ENCODE measurements around the gene WNK2.

The WNK2 gene

DNA sequence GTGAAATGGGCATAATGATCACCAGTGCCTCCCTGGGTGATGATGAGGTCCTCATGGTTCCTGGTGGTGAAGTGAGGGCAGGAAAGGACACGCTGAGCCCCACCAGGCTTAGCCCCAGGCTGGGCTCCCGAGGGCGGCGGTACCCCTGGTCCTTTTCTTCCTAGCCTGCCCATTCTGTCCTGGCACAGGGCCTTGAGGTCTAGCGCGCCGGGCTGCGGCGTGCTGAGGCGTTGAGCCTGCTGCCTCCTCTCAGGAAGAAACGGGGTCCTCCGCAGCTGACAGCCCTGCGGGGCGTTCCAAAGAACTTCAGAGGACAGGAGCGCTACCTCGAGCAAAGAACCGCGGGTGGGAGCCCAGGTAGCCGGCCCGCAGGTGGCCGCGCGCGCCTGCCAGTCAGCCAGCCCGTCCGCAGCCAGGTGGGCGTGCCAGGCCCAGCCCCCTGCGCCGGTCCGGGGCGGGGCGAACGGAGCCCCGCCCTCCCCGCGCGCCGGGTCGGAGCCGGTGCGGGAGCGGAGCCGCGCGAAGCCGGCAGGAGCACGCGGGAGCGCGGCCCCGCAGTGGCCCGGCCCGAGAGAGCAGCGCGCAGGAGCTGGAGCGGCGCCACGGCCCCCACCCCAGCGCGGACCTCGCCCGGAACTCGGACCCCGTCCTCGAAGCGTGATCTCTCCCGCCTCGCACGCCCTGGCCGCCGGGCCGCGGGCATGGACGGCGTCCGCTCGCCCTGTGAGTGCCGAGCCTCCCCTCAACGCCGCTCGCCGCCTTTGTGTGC lies at the start of gene WNK2:
WNK2 (plus strand) TSS at position 477 of the 769 bp plus-strand sequence. CDS start 791 bp downstream, outside the sequence.
- peak; percentile 54 for DNase-seq

DNA sequence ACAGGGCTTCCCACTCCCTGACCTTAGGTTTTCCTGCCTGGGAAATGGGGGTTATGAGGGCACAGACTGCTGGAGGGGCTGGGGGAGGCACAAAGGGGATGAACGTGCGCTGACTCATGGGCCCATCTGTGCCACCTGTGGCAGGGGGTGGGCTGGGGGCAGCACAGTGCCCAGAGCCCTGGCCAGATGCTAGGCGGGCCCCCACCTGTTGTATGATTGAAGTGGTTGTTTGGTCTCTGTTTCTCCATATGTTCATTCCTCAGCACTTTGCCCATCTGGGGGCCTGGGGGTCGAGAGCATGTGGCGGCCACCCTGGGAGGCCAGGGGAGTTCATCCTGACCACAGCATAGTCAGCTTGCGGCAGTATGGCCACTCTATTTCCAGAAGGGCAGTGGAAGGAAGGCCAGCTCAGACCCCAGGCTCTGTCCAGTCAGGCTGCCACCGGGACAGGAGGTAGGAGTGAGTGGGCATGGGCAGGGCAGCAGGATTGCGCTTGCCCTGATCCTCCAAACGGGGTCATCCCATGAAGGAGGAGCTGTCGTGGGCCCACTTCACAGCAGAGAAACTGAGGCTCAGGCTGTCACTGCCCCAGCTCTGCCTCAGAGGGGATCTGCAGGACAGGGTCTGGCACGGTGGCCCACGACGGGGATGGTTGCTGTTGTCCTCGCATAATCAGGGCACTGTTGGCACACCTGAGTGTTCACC lies 49.0 kb upstream of the WNK2 start:
- DNase-seq: no peak

DNA sequence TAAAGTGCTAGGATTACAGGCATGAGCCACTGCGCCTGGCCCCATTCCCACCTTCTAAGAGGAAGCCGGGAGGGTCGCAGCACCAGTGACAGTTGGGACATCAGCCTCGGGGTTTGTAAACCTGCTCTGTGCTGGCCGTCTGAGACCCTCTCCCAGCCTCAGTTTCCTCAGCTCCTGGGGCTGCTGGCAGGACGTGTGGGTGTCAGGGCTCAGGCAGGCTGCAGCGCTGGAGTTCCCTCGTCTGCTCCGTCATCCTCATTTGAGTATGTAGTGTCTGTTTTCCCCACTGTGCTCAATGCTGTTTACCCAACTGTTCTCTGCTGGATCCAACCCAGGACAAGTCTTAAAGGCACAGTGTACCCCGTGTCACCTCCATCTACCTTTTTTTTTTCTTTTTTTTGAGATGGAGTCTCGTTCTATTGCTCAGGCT lies 47.9 kb upstream of the WNK2 start:
- no peak for DNase-seq

DNA sequence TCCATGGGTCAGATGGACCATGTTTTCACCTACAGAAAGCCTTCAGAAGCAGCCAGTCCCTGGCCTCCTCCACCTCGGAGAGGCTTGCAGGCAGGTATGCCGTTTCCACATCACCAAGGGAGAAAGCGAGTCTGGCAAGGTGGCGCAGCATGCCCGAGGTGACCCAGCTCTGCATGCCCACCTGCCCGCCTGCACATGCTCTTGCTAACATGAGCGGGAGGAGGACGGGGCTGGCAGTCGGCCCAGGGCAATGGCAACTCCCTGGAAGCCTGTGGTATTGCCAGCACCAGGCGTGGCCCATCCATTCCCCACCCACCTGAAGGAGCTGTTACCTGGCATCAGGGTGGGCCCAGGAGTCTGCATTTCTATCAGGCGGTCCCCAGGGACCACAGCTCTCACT lies 46.6 kb upstream of the WNK2 start:
- DNase-seq: no peak

DNA sequence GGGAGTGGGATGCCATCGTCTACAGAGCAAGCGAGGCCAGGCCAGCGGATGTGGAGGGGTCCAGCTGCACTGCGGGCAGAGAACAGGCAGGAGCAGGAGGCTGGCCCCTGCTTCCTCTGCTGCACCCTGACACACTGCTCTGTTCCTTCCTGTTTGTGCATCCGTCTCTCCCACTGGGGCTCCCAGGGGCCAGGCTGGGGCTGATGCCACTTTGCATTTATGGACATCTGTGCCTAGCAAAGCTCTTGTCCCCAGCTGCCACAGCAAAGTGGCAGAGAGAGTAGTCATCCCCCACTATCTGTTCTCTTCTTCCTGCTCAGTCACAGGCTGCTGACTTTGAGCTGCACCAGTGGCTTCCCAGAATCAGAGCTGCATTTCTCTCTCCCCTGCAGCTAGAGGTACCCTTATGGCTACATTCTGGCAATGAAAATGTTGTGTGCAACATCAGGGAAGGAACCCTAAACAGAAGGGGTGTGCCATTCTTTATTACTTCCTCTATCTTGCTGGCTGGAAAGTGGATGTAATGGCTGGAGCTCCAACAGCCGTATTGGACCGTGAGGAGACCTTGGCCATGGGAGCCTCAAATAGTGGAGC lies 45.7 kb upstream of the WNK2 start:
- no peak for DNase-seq

DNA sequence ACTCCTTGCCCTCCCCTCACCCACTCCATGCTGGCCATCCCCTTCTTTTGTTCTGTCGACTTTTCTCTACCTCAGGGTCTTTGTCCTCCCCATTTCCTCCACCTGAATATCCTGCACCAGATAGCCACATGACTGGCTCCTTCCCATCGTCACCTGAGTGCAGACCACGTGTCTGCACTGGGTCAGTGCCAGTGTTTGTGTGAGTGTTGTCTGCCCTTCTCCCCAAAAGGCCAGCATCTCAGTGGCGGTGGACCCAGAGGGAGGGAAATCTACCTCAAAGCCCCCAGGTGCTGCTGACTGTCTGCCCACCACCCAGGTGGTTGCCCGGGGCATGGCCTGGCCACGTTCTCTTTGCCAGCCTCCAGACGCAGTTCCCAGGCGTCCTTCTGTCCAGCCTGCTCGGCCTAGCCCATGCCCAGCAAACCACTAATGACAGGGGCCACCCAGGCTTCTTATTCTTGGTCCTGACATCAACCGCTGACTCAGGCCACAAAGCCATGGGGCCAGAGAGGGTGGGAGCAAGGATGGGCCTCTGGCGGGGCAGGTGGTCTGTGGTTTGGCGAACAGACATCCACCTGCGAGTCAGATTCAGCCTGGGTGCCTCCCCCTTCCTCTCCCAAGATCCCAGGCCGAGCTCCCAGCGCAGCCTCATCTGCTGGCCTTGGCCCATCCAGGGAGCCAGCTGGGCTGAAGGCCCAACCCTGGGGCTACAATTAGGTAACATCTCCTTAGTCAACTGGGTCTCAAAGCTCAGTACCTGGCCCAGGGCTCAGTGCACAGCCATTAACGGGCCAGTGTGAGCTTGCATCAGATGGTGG lies 44.4 kb upstream of the WNK2 start:
- DNase-seq: no peak

DNA sequence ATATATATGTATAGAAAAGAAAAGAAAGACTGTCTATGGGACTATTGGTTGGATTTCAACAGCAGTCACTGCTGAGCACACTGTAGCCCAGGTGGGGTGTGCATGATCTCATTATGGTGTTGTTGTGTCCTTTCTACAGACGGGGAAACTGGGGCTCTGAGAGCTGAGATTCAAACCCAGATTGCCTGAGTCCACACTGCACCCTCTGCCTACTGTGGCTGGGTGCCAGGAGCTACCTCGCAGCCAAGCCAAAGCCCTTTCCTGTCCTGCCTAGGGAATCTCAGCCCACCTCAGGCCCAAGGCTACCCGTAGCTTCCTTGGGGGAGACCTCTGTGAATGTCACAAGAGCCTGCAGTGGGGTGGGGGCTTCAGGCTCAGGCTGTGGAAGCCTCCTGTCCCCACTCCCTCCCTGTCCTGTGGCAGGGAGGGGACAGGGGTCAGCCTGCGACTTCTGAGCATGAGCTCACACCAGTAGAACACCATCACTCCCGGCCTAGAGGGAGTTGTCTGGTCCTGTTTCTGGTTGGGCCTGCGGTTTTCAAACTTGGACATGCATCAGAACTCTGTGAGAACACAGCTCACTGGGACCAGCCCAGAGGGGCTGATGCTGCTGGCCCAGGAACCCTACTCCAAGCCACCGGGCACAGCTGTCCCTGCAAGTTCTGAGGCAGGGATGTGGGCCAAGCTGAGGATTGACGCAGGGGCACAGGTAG lies 42.0 kb upstream of the WNK2 start:
- no peak for DNase-seq

DNA sequence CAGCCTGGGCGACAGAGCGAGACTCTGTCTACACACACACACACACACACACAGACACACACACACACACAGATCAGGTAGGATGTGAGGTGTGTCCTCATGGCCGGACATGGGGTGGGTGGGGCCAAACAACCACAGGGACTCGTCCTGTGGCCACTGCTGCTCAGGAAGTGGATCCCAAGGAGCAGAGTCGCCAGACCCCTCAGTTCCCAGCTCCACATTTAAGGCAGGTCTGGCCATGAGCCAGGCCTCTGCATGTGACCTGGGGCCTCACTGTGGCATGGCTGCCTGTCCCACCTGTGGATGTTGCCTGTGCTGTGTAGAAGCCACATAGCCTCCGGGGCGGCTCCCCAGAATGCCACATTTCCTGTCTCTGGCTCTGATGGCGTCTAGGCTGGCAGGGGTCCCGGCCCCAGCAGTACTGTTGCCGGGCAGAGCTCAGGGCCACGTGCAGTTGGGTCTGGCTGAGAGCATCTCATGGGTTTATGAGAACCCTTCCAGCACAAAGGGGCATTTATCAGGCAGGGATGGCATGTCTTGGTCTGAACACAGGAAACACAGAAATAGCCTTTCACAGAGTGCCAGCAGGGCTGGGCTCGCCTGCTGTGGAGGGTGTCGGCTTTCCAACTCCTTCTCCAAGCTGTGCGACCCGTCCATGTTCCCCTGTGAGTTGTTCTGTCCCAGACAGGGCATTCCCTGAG lies 40.0 kb upstream of the WNK2 start:
- peak; percentile 76 for DNase-seq

DNA sequence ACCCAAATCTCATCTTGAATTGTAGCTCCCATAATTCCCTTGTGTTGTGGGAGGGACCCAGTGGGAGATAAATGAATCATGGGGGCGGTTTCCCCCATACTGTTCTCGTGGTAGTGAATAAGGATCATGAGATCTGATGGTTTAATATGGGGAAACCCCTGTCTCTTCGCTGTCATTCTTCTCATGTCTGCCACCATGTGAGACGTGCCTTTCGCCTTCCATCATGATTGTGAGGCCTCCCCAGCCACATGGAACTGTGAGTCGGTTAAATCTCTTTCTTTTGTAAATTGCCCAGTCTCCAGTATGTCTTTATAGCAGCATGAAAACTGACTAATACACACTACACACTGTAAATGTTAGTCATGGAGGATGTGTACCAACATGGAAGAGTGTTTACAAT lies 37.2 kb upstream of the WNK2 start:
- peak; percentile 40 for DNase-seq

DNA sequence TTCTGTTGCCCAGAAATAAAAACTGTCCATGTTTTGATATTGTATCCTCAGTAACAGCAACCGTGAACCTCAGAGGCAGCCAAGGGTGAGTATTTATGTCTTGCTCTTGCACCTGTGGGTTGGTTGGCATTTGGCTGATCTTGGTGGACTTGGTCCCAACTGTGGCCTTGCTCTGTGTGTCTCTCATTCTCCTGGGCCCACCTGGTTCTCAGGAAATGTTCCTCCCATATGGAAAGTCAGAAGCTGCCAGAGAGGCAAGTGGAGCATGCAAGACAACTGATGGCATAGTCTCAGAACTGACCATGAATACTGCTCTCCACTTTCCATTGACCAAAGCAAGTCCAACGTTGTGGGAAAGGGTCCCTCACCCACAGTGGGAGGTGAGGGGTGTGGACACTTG lies 36.3 kb upstream of the WNK2 start:
- no peak for DNase-seq

DNA sequence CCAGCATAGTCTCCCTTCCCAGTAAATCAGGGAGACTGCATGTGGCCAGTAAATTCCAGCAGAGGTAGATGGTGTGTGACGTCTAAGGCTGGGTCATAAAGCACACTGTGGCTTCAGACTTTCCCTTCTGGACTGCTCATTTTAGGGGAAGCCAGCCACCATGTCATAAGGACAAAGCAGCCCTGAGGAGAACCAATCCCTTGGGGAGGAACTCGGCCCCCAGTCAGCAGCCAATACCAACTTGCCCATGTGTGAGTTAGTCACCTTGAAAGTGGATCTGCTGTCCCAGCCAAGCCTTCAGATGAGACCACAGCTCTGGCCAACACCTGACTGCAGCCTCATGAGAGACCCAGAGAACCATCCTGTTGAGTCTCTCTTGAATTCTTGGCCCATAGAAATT lies 35.2 kb upstream of the WNK2 start:
- DNase-seq: no peak

DNA sequence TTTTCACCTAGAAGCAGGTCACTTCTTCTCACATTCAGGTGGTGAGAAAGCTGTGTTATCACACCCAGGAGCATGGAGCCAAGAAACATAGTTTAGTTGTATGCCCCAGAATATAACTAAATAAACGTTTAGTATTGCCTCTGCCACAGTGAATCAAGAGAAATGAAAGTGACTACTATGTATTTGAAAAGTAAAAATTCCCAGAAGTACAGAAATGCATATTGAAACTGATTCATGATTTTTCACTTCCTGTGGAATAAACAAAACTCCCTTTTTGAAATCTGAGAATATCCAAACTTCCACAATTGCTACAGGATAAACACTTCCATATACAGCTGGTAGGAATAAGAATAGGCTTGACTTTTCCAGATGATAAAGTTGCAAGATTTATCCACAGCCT lies 34.6 kb upstream of the WNK2 start:
- DNase-seq: no peak

DNA sequence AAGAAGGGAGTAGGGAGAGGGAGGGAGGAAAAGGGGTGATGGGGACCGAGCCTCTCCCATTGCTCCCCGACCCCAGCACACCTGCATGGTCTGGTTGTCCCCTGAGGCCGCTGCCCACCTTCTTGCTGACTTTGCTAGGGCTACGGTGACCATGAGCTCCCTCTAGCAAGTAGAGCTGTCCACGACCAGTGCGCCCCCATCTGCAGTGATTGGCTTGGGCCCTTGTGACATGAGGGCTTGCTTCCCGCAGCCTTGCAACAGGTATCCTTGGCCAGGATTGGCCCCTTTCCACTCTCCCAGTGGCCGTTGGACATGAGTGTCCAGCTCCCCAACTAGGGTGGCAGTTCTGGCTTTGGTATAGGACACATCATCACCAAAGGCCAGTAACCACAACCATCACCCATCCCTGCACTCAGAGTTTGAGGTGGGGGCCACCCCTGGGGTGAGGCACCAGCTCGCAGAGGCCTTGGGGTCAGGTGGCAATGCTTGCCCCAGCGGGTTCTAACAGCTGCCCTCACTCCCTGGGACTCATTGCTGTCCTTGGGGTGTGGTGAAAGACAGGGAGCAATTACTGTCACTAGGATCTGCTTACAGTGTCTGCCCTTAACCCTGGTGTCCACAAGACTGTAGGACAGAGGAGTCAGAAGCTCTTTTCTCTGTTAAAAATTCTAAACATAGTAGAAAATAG lies 32.7 kb upstream of the WNK2 start:
- no peak for DNase-seq

DNA sequence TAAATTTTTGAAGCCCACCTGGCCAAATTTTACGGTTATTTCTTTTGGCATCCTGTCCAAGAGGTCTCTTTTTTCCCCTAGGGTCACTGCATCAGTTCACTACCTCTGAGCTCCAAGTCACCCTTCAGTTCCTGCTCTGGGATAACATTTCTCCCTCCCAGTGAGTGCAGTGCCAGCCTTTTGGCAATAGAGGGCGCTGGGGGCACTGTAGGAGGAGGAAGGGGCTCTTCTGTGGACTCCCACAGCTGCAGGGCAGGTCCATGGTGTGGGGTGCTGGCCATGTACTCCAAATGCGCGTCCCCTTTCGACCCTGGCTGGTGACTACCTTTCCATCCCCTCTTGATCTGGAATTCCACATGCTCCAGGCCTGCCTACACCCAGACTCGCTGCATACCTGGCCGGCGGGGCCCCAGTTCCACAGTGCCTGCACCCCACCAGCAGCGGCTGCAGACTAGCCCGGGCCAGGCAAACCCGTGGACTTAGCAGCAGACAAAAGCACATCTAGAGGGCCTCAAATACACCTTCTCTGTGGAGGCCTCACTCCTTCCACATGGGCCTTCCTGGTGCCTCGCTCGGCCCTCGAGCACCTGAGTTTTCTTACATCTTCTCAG lies 29.5 kb upstream of the WNK2 start:
- DNase-seq: peak; percentile 49

DNA sequence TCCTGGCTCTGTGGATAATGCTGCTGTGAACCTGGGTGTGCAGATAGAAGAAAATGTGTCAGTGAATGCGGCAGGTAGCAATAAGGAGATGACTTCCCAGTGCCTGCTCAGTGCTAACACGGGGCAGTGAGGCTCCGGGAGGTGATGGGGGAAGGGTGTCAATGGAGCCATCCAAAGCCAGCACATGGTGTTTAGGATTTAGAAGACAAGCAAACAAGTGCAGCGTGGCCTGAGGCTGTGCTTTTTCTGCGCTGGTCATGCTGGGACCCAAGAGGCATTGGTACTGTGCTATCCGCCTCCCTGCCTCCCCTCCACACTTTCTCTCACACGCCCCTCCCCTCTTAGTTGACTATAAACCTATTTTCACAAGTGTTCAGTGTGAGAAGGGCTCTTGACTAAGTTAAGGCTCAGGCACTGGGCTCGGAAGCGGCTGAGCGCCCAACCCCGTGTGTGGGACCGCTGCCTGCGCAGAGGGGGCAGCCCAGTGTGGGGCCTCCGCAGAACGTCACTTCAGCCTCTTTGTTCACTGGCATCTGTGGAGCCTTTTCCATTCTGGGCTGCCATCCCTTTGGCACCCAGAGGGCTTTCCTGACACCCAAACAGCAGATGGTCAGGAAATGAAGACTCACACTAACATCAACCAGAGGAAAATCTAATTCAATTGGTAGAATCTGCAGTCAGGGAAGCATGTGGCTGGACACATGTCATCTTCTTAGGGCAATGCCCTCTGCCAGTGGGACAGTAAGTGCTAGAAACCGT lies 28.0 kb upstream of the WNK2 start:
- DNase-seq: no peak

DNA sequence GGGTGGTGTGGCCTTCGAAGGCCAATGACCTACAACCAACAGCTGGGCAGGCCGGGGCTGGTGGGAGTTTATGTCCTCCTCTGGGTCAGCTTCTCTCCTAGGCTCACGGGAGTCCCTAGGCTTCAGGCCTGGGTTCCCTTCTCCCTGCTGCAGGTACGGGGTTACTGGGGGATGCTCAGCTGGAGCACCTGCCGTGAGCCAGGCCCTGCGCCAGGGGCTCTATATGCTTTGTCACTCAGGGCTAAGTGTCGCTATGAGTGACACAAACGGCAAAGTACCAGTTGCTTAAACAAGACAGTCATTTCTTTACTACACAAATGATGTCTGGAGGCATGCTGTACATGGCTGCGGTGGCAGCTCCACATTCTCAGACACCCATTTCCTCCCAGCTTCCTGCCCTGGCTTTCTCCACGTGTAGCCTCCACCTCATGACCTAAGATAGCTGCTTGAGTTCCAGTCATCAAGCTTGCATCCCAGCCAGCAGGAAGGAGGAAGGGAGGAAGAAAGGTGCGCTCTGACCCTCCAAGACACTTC lies 27.4 kb upstream of the WNK2 start:
- DNase-seq: no peak

DNA sequence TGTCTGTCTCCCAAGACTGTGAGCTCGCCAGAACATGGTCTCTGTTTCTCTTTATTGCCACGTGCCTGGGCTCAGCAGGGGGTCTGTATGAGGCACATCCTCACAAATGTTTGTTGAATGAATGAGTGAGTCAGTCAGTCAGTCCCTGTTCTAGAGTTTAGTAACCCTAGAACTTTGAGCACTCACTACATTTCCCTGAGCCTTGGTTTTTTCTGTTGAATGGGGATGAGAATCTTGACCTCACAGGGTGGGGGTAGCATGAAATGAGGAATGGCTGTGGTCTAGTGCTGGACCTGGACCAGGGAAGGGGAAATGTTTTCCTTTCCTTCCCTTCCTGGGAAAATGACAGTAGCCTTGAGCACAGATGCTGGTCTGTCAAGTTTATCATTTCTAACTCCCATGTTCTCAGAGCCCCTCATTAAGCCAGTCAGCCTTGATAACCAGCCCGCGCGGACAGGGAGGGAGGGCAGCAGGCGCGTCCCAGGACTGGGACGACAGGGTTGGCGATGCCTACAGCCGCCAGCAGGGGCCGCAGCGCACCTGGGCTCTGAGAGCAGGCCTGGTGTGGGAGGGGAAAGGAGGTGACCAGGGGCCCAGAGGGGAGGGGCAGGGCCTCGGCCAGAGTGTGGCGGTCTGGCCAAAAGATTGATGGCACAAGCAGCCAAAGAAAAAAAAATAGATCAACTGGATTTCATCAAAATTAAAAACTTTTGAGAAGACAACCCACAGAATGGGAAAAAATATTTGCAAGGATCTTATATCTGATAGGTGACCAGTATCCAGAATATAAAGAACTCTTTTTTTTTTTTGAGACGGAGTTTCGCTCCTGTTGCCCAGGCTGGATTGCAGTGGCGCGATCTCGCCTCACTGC lies 24.1 kb upstream of the WNK2 start:
- peak; percentile 72 for DNase-seq

DNA sequence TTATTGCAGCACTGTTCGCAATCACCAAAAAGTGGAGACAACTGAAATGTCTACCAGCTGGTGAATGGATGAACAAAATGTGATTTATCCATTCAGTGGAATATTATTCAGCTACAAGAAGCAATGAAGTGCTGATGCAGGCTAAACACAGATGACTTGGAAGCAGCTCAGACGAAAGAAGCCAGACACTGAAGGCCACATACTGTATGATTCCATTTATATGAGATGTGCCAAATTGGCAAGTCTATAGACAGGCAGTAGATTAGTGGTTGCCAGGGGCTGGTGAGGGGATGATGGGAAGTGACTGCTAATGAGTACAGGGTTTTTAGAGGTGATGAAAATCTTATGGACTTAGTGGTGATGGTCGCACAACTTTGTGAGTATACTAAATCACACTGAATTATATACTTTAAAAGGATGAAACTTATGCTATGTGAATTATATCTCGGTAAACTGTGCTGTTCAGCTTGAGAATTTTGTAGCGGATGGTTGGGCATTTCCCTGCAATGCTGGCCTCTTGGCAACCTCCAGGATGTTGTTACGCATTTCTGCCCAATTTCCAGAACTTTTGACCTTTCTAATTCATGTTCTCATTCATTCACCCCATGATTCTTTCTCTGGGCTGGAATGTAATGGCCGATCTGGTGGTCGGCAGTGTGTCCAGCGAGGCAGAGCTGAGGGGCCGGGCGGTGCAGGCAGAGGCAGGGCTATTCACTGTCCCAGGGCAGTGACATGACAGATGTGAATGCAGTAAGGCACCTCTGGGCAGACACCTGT lies 22.0 kb upstream of the WNK2 start:
- no peak for DNase-seq
